GM19351 (cell line): ENCODE results near the gene SLC9A8.

ENCODE experiments used
- ATAC-seq: cut with Tn5 transposase; IDR thresholded peaks from one replicate; pipeline ENCODE4 v1.9.1; 2021; ENCODE audit warnings: mild to moderate bottlenecking, moderate library complexity; ENCODE audit not compliant: unreplicated experiment

Gene SLC9A8

GRCh38 chr20:49871391-49871948 lies 58.8 kb downstream of the SLC9A8 start:
- ATAC-seq: no peak

- ATAC-seq: no peak
Observed at GRCh38 chr20:49872056-49872455, 59.4 kb downstream of the SLC9A8 start.

- no peak for ATAC-seq
Observed at GRCh38 chr20:49874696-49875095, 62.1 kb downstream of the SLC9A8 start.

- ATAC-seq: no peak
Observed at GRCh38 chr20:49877386-49877921, 64.8 kb downstream of the SLC9A8 start.

GRCh38 chr20:49878977-49879376 lies 66.3 kb downstream of the SLC9A8 start:
- no peak for ATAC-seq

- no peak for ATAC-seq
Observed at GRCh38 chr20:49880177-49880576, 67.5 kb downstream of the SLC9A8 start.

- no peak for ATAC-seq
Observed at GRCh38 chr20:49880724-49881445, 68.3 kb downstream of the SLC9A8 start.

- ATAC-seq: no peak
Observed at GRCh38 chr20:49882171-49882970, 69.7 kb downstream of the SLC9A8 start.

- ATAC-seq: no peak
Observed at GRCh38 chr20:49883246-49883802, 70.7 kb downstream of the SLC9A8 start.

- no peak for ATAC-seq
Observed at GRCh38 chr20:49885558-49886332, 73.1 kb downstream of the SLC9A8 start.

GRCh38 chr20:49886571-49887213 lies 74.1 kb downstream of the SLC9A8 start:
- ATAC-seq: no peak

GRCh38 chr20:49887251-49888211 lies 74.9 kb downstream of the SLC9A8 start:
- ATAC-seq: no peak

GRCh38 chr20:49888212-49889000 lies 75.8 kb downstream of the SLC9A8 start:
- ATAC-seq: no peak

GRCh38 chr20:49889001-49889934 lies 76.6 kb downstream of the SLC9A8 start:
- ATAC-seq: no peak

- no peak for ATAC-seq
Observed at GRCh38 chr20:49889935-49890333, 77.3 kb downstream of the SLC9A8 start.

GRCh38 chr20:49890471-49891361 lies 78.1 kb downstream of the SLC9A8 start:
- ATAC-seq: no peak
